Mucosa of stomach (tissue), 1 donor: Measurements from ENCODE around the gene LSM3.

Experiments
- H3K27me3 ChIP-seq: one replicate; pipeline ENCODE4 v1.7.0; 2013; ENCODE audit warnings: mild to moderate bottlenecking, low read length; ENCODE audit not compliant: control insufficient read depth, insufficient read depth
- H3K36me3 ChIP-seq: one replicate; pipeline ENCODE4 v1.7.0; 2013; ENCODE audit warnings: low read length; ENCODE audit not compliant: control insufficient read depth, insufficient read depth
- H3K4me1 ChIP-seq: one replicate; pipeline ENCODE4 v1.7.0; 2013; ENCODE audit warnings: mild to moderate bottlenecking, low read length; ENCODE audit not compliant: control insufficient read depth, insufficient read depth
- H3K4me3 ChIP-seq: one replicate; pipeline ENCODE4 v1.7.0; 2013; ENCODE audit warnings: low read length
- H3K9ac ChIP-seq: one replicate; pipeline ENCODE4 v1.7.0; 2013; ENCODE audit warnings: mild to moderate bottlenecking, low read length, moderate library complexity
- H3K9me3 ChIP-seq: one replicate; pipeline ENCODE4 v1.7.0; 2013; ENCODE audit warnings: mild to moderate bottlenecking, low read length, moderate library complexity; ENCODE audit not compliant: control insufficient read depth
- donor health status: Pancreatic carcinoma.

LSM3 gene

GRCh38 chr3:14188041-14188754, 9.6 kb downstream of the LSM3 start:
- no peaks in the 10 kb centered on the region for H3K27me3 ChIP-seq
- H3K9me3 ChIP-seq: no peaks in the 10 kb centered on the region
- H3K4me3 ChIP-seq: no peak overlapping the region
- H3K9ac ChIP-seq: no peak overlapping the region
- H3K36me3 ChIP-seq: peaks cover 5% of the 10 kb centered on the region
- H3K4me1 ChIP-seq: no peaks in the 10 kb centered on the region

DNA sequence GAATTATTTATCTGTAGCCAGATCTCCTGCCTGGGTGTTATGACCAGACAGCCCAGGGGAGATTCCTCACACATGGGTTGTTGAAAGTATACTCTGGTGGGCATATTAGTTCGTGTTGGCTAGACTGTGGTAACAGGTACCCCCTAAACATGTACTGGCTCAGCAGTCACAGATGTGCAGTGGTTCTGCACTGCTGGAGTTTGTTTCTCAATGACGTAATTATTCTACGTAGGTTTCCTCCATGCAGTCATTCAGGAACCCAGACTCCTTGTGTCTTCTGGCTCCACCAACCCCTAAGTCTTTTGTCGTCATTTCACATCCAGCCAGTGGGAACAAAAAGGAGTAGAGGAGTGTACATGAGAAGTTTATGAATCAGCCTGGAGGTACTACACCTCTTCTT, 16.2 kb downstream of the LSM3 start:
- Histone ChIP-seq H3K4me1 (peaks cover 3% of the 10 kb centered on the region), H3K9ac (no peak overlapping the region), H3K27me3 (no peaks in the 10 kb centered on the region), H3K4me3 (no peak overlapping the region), H3K9me3 (no peaks in the 10 kb centered on the region), H3K36me3 (no peaks in the 10 kb centered on the region)

DNA sequence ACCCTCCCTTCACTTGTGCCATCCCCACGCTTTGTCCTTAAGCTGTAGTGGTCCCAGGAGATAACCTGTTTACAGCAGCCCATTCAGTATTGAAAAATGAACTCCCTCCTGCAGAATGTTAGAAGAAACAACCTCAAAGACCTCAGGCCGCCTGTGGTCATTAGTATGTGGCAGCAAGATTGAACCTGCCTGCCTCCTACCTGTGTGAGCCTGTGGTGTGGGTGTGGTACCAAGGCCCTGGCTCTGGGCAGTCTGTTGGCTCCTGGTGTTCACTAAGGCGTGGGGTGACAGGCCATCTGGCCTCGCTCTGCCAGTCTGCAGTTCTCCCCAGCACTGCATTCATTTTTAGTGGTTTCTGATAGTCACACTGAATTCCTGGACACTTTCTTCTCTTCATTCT, 21.0 kb downstream of the LSM3 start:
- Histone ChIP-seq H3K27me3 (no peaks in the 10 kb centered on the region), H3K36me3 (no peaks in the 10 kb centered on the region), H3K9ac (no peak overlapping the region), H3K4me1 (peaks cover 42% of the 10 kb centered on the region), H3K4me3 (no peak overlapping the region), H3K9me3 (no peaks in the 10 kb centered on the region)

- Histone ChIP-seq H3K4me1 (peaks cover 47% of the 10 kb centered on the region), H3K9me3 (no peaks in the 10 kb centered on the region), H3K9ac (no peak overlapping the region)
Measured at GRCh38 chr3:14200276-14200675, 21.7 kb downstream of the LSM3 start.

GRCh38 chr3:14200841-14201240, 22.2 kb downstream of the LSM3 start:
- Histone ChIP-seq H3K9me3 (no peaks in the 10 kb centered on the region), H3K27me3 (no peaks in the 10 kb centered on the region), H3K4me1 (peaks cover 47% of the 10 kb centered on the region), H3K4me3 (no peak overlapping the region), H3K36me3 (no peaks in the 10 kb centered on the region), H3K9ac (no peak overlapping the region)

More at GRCh38 chr3:14200276-14200675, 21.7 kb downstream of the LSM3 start:
- H3K4me3 ChIP-seq: no peak overlapping the region
- no peaks in the 10 kb centered on the region for H3K36me3 ChIP-seq
- no peaks in the 10 kb centered on the region for H3K27me3 ChIP-seq

DNA sequence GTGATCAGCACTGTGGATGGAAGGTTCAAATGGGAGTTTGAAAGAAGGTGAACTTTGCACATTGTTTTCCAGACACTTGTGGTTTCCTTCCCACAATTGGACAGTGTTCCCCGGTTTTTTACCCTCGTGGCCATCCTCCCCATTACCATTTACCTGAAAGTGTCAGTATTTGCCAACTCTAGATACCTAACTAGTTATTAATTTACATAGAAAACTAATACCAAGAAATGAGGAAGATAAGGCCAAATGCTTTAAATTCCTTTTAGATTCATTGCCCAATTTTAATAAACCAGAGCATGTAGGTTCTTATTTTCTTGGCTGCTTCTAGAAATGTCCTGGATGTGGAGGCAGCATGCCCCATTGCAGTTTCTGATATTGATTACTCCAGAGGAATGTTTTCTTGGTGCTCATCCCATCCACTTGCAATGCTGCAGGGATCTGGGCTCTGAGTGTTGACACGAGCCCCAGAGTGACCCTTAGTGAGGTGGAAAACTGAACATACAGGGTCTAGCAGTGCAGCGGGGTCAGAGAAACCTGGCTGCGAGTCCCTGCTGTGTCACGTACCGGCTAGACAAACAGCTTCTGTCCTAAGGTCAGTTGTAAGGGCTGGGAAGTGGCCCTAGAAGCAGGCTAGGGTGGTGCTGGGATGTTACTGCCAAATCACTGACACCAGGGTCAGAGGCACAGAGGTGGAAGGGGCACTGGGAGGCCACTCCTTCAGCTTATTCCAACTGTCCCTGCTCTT, 23.5 kb downstream of the LSM3 start:
- Histone ChIP-seq H3K36me3 (no peaks in the 10 kb centered on the region), H3K9ac (no peak overlapping the region), H3K9me3 (no peaks in the 10 kb centered on the region), H3K4me1 (peaks cover 47% of the 10 kb centered on the region), H3K27me3 (no peaks in the 10 kb centered on the region), H3K4me3 (no peak overlapping the region)

GRCh38 chr3:14202874-14203520, 24.4 kb downstream of the LSM3 start:
- H3K27me3 ChIP-seq: no peaks in the 10 kb centered on the region
- no peaks in the 10 kb centered on the region for H3K36me3 ChIP-seq
- H3K9me3 ChIP-seq: no peaks in the 10 kb centered on the region
- H3K4me3 ChIP-seq: no peak overlapping the region
- H3K9ac ChIP-seq: no peak overlapping the region
- peaks cover 47% of the 10 kb centered on the region for H3K4me1 ChIP-seq

DNA sequence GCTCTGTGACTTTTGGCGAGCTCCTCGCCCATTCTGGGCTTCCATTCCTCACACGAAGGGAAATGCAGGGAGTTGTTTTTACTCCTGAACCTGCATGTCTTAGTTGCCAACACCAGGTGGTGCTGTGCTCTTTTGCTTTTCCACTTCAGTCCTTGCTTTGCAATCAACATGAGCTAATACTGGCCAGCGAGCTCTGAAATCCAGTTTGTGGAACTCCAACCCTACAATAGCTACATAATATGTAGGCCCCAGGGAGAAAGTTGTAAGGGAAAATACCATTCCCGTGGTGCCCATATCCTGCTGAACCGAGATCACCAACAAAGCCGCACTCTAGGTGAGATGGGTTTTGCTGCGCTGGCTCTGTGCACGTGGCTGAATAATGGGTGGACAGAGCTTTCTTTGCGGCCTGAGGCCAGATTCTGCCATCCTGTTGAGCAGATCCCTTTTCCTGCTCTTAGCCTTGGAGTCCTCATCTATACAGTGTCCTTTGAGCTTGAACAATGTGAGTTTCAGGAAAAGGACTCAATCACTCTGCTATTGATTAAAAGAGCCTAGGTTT, 25.0 kb downstream of the LSM3 start:
- H3K4me1 ChIP-seq: peaks cover 53% of the 10 kb centered on the region
- no peaks in the 10 kb centered on the region for H3K9me3 ChIP-seq
- no peaks in the 10 kb centered on the region for H3K27me3 ChIP-seq
- no peaks in the 10 kb centered on the region for H3K36me3 ChIP-seq
- H3K9ac ChIP-seq: no peak overlapping the region
- no peak overlapping the region for H3K4me3 ChIP-seq

DNA sequence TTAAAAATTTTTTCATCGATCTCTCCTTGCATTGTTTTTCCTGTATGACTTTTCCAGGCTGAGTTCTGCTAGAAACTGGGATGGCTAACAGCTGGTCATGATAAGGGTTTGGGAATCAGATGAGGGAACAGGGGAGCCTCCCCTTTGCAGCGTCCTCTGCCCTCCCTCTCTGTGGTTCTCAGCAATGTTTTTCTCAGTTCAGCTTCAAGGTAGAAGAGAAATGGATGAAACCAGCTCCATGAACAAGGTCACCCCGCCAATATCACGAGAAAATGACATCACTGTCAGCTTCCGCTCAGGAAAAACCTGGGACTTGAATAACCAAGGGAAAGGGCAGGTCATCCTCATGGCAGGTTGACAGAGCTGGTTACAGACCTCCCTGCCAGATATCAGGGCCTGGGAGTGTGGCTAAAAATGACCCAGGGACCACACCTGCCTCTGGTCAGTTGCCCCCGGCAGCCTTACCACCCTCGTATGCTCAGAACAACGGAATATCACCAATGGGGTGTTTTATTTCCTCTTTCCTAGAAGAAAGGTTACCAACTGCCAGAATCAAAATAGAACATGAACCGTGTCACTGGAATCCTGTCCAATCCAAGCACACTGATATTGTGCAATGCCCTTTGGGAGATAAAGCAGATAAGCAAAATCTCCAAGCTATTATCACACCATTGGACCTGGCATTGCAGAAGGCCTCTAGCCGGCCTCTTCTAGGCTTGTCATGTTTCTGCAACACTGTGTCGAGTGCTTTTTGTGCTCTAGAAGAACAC, 26.1 kb downstream of the LSM3 start:
- Histone ChIP-seq H3K36me3 (no peaks in the 10 kb centered on the region), H3K27me3 (no peaks in the 10 kb centered on the region), H3K9ac (peak overlapping the region; percentile 1), H3K4me3 (no peak overlapping the region), H3K4me1 (peaks cover 63% of the 10 kb centered on the region), H3K9me3 (no peaks in the 10 kb centered on the region)

GRCh38 chr3:14206548-14207177, 28.0 kb downstream of the LSM3 start:
- Histone ChIP-seq H3K27me3 (no peaks in the 10 kb centered on the region), H3K4me3 (no peak overlapping the region), H3K36me3 (no peaks in the 10 kb centered on the region), H3K9ac (no peak overlapping the region), H3K9me3 (no peaks in the 10 kb centered on the region), H3K4me1 (peaks cover 61% of the 10 kb centered on the region)

GRCh38 chr3:14208168-14208567, 29.6 kb downstream of the LSM3 start:
- Histone ChIP-seq H3K27me3 (no peaks in the 10 kb centered on the region), H3K9ac (no peak overlapping the region), H3K36me3 (no peaks in the 10 kb centered on the region), H3K4me1 (peaks cover 50% of the 10 kb centered on the region), H3K4me3 (no peak overlapping the region), H3K9me3 (no peaks in the 10 kb centered on the region)
